Esophagus muscularis mucosa (tissue), 4 donors: ENCODE measurements around the gene PCDHGA12.

Experiments
- EP300 ChIP-seq: sonication (generic); formaldehyde crosslinking; IDR thresholded peaks from one replicate; pipeline ENCODE4 v1.6.1; 2017; ENCODE audit warnings: antibody characterized with exemption
- POLR2A ChIP-seq: fragments of 450-650 bp; IDR thresholded peaks from one replicate; pipeline ENCODE4 v1.6.1; 2017; ENCODE audit warnings: antibody characterized with exemption, moderate library complexity, mild to moderate bottlenecking, low read depth
- POLR2AphosphoS5 ChIP-seq, 2 donors: sonication (generic); formaldehyde crosslinking; IDR thresholded peaks; one replicate each; pipeline ENCODE4 v1.6.1; 2017; ENCODE audit warnings: antibody characterized with exemption in 2 of 2
- TF ChIP-seq, protein P1 (sequence below), 3 experiments: fragments of 200-600 bp in 2 of 3; fragments of 450-650 bp in 1 of 3; sonication (generic) in 2 of 3; IDR thresholded peaks; one replicate each; pipeline ENCODE4 v1.5.1; 2017 to 2019; ENCODE audit warnings: antibody characterized with exemption in 3 of 3, mild to moderate bottlenecking in 2 of 3, moderate library complexity in 1 of 3

DNA sequence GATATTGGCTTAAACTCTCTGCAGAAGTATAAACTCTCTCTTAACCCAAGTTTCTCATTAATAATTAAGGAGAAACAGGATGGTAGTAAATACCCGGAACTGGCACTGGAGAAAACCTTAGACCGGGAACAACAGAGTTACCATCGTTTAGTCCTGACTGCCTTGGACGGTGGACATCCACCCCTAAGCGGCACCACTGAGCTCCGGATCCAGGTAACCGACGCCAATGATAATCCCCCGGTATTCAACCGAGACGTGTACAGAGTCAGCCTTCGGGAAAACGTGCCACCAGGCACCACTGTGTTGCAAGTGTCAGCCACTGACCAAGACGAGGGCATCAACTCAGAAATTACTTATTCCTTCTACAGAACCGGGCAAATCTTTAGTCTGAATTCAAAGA, 31.7 kb upstream of the PCDHGA12 start:
- TF ChIP-seq POLR2A (no peak), POLR2AphosphoS5 (IDR thresholded peaks at IDR 0.05) (no peak), EP300 (no peak)
- TF ChIP-seq, protein P1, sequence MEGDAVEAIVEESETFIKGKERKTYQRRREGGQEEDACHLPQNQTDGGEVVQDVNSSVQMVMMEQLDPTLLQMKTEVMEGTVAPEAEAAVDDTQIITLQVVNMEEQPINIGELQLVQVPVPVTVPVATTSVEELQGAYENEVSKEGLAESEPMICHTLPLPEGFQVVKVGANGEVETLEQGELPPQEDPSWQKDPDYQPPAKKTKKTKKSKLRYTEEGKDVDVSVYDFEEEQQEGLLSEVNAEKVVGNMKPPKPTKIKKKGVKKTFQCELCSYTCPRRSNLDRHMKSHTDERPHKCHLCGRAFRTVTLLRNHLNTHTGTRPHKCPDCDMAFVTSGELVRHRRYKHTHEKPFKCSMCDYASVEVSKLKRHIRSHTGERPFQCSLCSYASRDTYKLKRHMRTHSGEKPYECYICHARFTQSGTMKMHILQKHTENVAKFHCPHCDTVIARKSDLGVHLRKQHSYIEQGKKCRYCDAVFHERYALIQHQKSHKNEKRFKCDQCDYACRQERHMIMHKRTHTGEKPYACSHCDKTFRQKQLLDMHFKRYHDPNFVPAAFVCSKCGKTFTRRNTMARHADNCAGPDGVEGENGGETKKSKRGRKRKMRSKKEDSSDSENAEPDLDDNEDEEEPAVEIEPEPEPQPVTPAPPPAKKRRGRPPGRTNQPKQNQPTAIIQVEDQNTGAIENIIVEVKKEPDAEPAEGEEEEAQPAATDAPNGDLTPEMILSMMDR (IDR thresholded peaks at IDR 0.05) = no peak
